ENCODE data around the gene ERI3. TPM values are rescaled to one million over a fixed set of nuclear protein-coding genes. Genes with fewer than 3 reads are reported as not detected.

The ERI3 gene
- total RNA-seq, 1 donor from 2014 or later: 52.7 TPM

- H3K4me3 ChIP-seq (ENCODE audit: low read length in 3 of 3): no peak overlapping the region
- peaks cover 51 to 53% (median 52%) of the 10 kb centered on the region in 3 donors for H3K36me3 ChIP-seq (ENCODE audit: control insufficient read depth in 3 of 3, insufficient read depth in 3 of 3, low read length in 3 of 3)
- no peaks in the 10 kb centered on the region for H3K9me3 ChIP-seq (ENCODE audit: control insufficient read depth in 3 of 3, low read length in 3 of 3)
- no peaks in the 10 kb centered on the region for H3K27me3 ChIP-seq (ENCODE audit: control insufficient read depth in 3 of 3, insufficient read depth in 3 of 3, low read length in 3 of 3)
- peaks cover 0 to 13% (median 6%) of the 10 kb centered on the region in 3 donors for H3K4me1 ChIP-seq (ENCODE audit: control insufficient read depth in 3 of 3, insufficient read depth in 3 of 3, low read length in 3 of 3)
- H3K9ac ChIP-seq (ENCODE audit: low read depth in 1 of 3, low read length in 3 of 3): no peak overlapping the region
- H3K27ac ChIP-seq (ENCODE audit: low read depth, low read length): no peak overlapping the region
Measured at GRCh38 chr1:44220001-44220751, 134.9 kb downstream of the ERI3 start.

GRCh38 chr1:44219301-44219626 lies 135.8 kb downstream of the ERI3 start:
- Histone ChIP-seq H3K4me1 (ENCODE audit: control insufficient read depth in 3 of 3, insufficient read depth in 3 of 3, low read length in 3 of 3) (peaks cover 4 to 21% (median 12%) of the 10 kb centered on the region in 3 donors), H3K4me3 (ENCODE audit: low read length in 3 of 3) (no peak overlapping the region), H3K36me3 (ENCODE audit: control insufficient read depth in 3 of 3, insufficient read depth in 3 of 3, low read length in 3 of 3) (peaks cover 57 to 59% (median 58%) of the 10 kb centered on the region in 3 donors), H3K9ac (ENCODE audit: low read depth in 1 of 3, low read length in 3 of 3) (no peak overlapping the region), H3K9me3 (ENCODE audit: control insufficient read depth in 3 of 3, low read length in 3 of 3) (no peaks in the 10 kb centered on the region), H3K27ac (ENCODE audit: low read depth, low read length) (no peak overlapping the region), H3K27me3 (ENCODE audit: control insufficient read depth in 3 of 3, insufficient read depth in 3 of 3, low read length in 3 of 3) (no peaks in the 10 kb centered on the region)

GRCh38 chr1:44218503-44219300 lies 136.4 kb downstream of the ERI3 start:
- no peak overlapping the region for H3K27ac ChIP-seq (ENCODE audit: low read depth, low read length)
- peaks cover 9 to 27% (median 17%) of the 10 kb centered on the region in 3 donors for H3K4me1 ChIP-seq (ENCODE audit: control insufficient read depth in 3 of 3, insufficient read depth in 3 of 3, low read length in 3 of 3)
- peaks cover 57 to 59% (median 58%) of the 10 kb centered on the region in 3 donors for H3K36me3 ChIP-seq (ENCODE audit: control insufficient read depth in 3 of 3, insufficient read depth in 3 of 3, low read length in 3 of 3)
- no peaks in the 10 kb centered on the region for H3K9me3 ChIP-seq (ENCODE audit: control insufficient read depth in 3 of 3, low read length in 3 of 3)
- H3K27me3 ChIP-seq (ENCODE audit: control insufficient read depth in 3 of 3, insufficient read depth in 3 of 3, low read length in 3 of 3): no peaks in the 10 kb centered on the region
- no peak overlapping the region for H3K9ac ChIP-seq (ENCODE audit: low read depth in 1 of 3, low read length in 3 of 3)
- H3K4me3 ChIP-seq (ENCODE audit: low read length in 3 of 3): no peak overlapping the region

DNA sequence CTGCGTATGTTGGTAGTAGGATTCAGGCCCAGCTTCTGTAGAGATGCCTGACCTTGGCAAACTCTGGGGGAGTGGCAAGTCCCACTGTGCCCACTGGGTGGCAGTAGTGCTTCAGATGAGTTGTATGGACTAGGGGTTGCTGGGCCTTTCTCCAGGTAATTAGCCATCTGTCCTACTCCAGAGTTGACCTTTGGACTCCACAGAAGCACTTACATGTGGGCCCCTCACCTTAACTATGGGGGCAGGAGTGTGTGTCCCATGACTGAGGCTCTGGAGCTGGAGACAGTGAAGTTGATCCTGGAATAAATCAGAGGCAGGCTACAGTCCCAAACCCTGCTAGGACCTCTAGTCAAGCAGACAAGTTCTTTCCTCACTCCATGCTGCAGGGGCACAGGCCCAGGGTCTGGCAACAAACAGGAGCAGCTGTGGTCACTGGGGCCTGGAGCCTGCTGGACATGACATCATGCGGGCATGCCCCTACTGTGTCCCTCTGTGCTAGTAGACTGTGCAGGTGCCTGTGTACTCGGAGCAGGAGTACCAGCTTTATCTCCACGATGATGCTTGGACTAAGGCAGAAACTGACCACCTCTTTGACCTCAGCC lies 137.1 kb downstream of the ERI3 start:
- H3K9ac ChIP-seq (ENCODE audit: low read depth in 1 of 3, low read length in 3 of 3): no peak overlapping the region
- H3K27me3 ChIP-seq (ENCODE audit: control insufficient read depth in 3 of 3, insufficient read depth in 3 of 3, low read length in 3 of 3): no peaks in the 10 kb centered on the region
- no peaks in the 10 kb centered on the region for H3K9me3 ChIP-seq (ENCODE audit: control insufficient read depth in 3 of 3, low read length in 3 of 3)
- H3K4me1 ChIP-seq (ENCODE audit: control insufficient read depth in 3 of 3, insufficient read depth in 3 of 3, low read length in 3 of 3): peaks cover 11 to 34% (median 19%) of the 10 kb centered on the region in 3 donors
- peaks cover 57 to 59% (median 58%) of the 10 kb centered on the region in 3 donors for H3K36me3 ChIP-seq (ENCODE audit: control insufficient read depth in 3 of 3, insufficient read depth in 3 of 3, low read length in 3 of 3)
- no peak overlapping the region for H3K27ac ChIP-seq (ENCODE audit: low read depth, low read length)
- H3K4me3 ChIP-seq (ENCODE audit: low read length in 3 of 3): no peak overlapping the region

DNA sequence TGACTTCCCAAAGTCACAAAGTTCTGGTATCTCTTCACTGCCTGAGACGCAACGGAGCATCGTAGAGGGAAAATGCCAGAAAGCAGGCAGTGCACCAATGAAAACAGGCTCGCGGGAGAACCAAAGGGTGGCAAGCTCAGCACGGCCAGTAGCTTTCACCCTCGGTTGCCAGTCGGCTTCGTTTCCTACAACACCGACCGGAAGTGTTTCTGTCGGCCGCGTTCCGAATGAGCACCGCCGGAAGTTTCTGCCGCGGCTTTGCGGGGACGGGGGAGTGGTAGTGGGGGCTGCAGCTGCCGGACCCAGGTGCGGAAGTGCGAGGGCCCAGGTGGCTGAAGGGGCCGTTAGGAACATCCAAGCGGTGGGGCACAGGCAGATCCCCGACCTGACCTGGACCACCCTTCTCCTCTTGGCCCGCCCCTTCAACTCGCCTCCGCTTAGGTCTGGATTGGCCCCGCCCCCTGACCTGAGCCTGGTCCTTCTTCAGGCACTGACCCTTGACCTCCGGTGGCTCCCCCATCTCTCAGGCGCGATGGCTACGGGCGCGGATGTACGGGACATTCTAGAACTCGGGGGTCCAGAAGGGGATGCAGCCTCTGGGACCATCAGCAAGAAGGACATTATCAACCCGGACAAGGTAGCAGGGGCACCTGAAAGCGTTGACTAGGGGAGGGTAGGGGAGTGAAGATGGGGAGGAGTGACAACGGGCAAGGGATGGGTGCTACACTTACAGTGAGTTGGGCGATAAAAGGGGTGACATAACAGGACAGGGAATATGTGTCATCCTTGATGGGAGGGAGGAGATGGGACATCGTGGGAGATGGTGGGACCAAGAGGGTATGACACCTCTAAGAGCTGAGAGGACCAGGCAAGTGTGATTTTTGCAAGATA lies 141.6 kb downstream of the ERI3 start, which contains the start of gene DMAP1:
TSS of gene DMAP1 (plus strand) at position 250 of the 891 bp plus-strand sequence. CDS start at position 533, 283 bp downstream.
- Histone ChIP-seq H3K27ac (ENCODE audit: low read depth, low read length) (peak within 1 kb of the TSS; percentile 54), H3K4me3 (ENCODE audit: low read length in 3 of 3) (peak within 1 kb of the TSS; percentile 96 to 99 (median 98))

GRCh38 chr1:44212355-44213221 lies 142.5 kb downstream of the ERI3 start:
- H3K9ac ChIP-seq (ENCODE audit: low read depth in 1 of 3, low read length in 3 of 3): peak overlapping the region; percentile 77 to 95 (median 88)
- H3K27me3 ChIP-seq (ENCODE audit: control insufficient read depth in 3 of 3, insufficient read depth in 3 of 3, low read length in 3 of 3): no peaks in the 10 kb centered on the region
- H3K36me3 ChIP-seq (ENCODE audit: control insufficient read depth in 3 of 3, insufficient read depth in 3 of 3, low read length in 3 of 3): peaks cover 18 to 20% (median 19%) of the 10 kb centered on the region in 3 donors
- no peaks in the 10 kb centered on the region for H3K9me3 ChIP-seq (ENCODE audit: control insufficient read depth in 3 of 3, low read length in 3 of 3)
- H3K4me3 ChIP-seq (ENCODE audit: low read length in 3 of 3): peak overlapping the region; percentile 96 to 99 (median 98)
- peak overlapping the region; percentile 54 for H3K27ac ChIP-seq (ENCODE audit: low read depth, low read length)
- H3K4me1 ChIP-seq (ENCODE audit: control insufficient read depth in 3 of 3, insufficient read depth in 3 of 3, low read length in 3 of 3): peaks cover 17 to 33% (median 20%) of the 10 kb centered on the region in 3 donors

More for the DNA sequence above, 141.6 kb downstream of the ERI3 start, which contains the start of gene DMAP1:
- Histone ChIP-seq H3K9ac (ENCODE audit: low read depth in 1 of 3, low read length in 3 of 3) (peak within 1 kb of the TSS; percentile 77 to 95 (median 88)), H3K9me3 (ENCODE audit: control insufficient read depth in 3 of 3, low read length in 3 of 3) (no peaks in the 10 kb centered on the region), H3K4me1 (ENCODE audit: control insufficient read depth in 3 of 3, insufficient read depth in 3 of 3, low read length in 3 of 3) (peaks cover 17 to 41% (median 24%) of the 10 kb centered on the region in 3 donors), H3K36me3 (ENCODE audit: control insufficient read depth in 3 of 3, insufficient read depth in 3 of 3, low read length in 3 of 3) (peaks cover 24 to 25% (median 25%) of the 10 kb centered on the region in 3 donors), H3K27me3 (ENCODE audit: control insufficient read depth in 3 of 3, insufficient read depth in 3 of 3, low read length in 3 of 3) (no peaks in the 10 kb centered on the region)

- no peak overlapping the region for H3K9ac ChIP-seq (ENCODE audit: low read depth in 1 of 3, low read length in 3 of 3)
- H3K27me3 ChIP-seq (ENCODE audit: control insufficient read depth in 3 of 3, insufficient read depth in 3 of 3, low read length in 3 of 3): no peaks in the 10 kb centered on the region
- H3K27ac ChIP-seq (ENCODE audit: low read depth, low read length): no peak overlapping the region
- peaks cover 17 to 28% (median 19%) of the 10 kb centered on the region in 3 donors for H3K4me1 ChIP-seq (ENCODE audit: control insufficient read depth in 3 of 3, insufficient read depth in 3 of 3, low read length in 3 of 3)
- no peaks in the 10 kb centered on the region for H3K9me3 ChIP-seq (ENCODE audit: control insufficient read depth in 3 of 3, low read length in 3 of 3)
- no peak overlapping the region for H3K4me3 ChIP-seq (ENCODE audit: low read length in 3 of 3)
- H3K36me3 ChIP-seq (ENCODE audit: control insufficient read depth in 3 of 3, insufficient read depth in 3 of 3, low read length in 3 of 3): peaks cover 9 to 11% (median 10%) of the 10 kb centered on the region in 3 donors
Measured at GRCh38 chr1:44210595-44210994, 144.5 kb downstream of the ERI3 start.

DNA sequence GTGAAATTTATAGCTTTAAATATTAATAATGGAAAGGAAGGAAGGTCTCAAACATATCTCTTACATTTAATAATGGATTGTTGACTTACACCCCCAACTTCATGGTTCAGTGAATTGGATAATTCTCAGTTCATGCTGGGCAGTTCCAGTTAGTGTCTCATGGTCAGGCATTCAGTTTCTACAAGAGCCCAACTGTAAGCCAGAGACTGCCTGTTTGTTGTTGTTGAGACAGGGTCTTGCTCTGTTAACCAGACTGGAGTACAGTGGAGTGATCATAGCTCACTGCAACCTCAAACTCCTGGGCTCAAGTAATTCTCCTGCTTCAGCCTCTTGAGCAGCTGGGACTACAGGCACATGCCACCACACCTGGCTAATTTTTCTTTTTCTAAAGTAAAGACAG lies 146.8 kb downstream of the ERI3 start:
- H3K27me3 ChIP-seq (ENCODE audit: control insufficient read depth in 3 of 3, insufficient read depth in 3 of 3, low read length in 3 of 3): no peaks in the 10 kb centered on the region
- peaks cover 6 to 10% (median 7%) of the 10 kb centered on the region in 3 donors for H3K4me1 ChIP-seq (ENCODE audit: control insufficient read depth in 3 of 3, insufficient read depth in 3 of 3, low read length in 3 of 3)
- H3K4me3 ChIP-seq (ENCODE audit: low read length in 3 of 3): no peak overlapping the region
- H3K9me3 ChIP-seq (ENCODE audit: control insufficient read depth in 3 of 3, low read length in 3 of 3): no peaks in the 10 kb centered on the region
- H3K27ac ChIP-seq (ENCODE audit: low read depth, low read length): no peak overlapping the region
- no peaks in the 10 kb centered on the region for H3K36me3 ChIP-seq (ENCODE audit: control insufficient read depth in 3 of 3, insufficient read depth in 3 of 3, low read length in 3 of 3)
- no peak overlapping the region for H3K9ac ChIP-seq (ENCODE audit: low read depth in 1 of 3, low read length in 3 of 3)

Measured in skeletal muscle tissue (tissue), 4 donors.